ENCODE data around the gene MID1.

Gene MID1

DNA sequence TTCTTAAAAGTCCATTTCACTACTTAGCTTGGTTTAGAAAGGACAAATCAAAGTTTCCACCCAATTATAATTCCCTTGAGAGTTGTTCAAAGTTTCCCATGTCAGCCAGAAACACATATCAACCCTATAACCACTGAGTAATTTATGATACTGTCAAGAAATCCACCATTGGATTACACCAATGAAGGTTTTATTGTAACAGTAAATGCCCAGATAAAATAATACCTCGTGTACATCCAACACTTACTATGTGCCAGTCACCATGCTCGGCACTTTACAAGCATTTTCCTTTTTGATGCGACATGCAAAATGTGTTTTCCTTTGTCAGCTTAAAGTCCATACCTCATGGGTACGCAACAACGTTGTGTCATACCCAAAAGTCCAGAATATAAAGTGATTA, 64.0 kb downstream of the MID1 start:
- ATAC-seq (replicated peaks) (no peak), DNase-seq (no peak)
- Mint-ChIP-seq H3K4me3 (no peak overlapping the region), H3K4me1 (ENCODE audit: low read depth in 2 of 2) (no peaks in the 10 kb centered on the region), H3K27ac (no peak overlapping the region), H3K9me3 (peaks cover 4 to 10% of the 10 kb centered on the region in 2 donors), H3K27me3 (no peaks in the 10 kb centered on the region), H3K36me3 (ENCODE audit: insufficient read depth) (no peaks in the 10 kb centered on the region)

DNA sequence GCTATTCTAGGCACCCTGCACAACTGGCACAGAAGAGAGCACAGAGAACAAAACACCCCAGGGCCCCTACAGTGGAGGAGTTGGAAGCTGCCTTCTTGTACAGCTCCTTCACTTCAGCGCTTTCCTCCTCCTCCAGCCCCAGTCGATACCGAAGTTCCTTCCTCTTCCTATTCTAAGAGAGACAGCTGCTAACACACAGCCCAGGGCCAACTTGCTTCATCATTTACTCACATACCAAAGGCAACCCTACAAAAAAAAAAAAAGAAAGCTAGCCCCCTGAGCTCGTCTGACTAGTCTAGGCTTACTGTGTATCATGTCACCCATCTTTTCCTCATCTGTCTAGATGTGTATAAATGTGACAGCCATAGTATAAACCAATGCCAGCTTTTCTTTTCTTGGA, 64.5 kb downstream of the MID1 start:
- DNase-seq: no peak
- Mint-ChIP-seq H3K27ac (no peak overlapping the region), H3K4me3 (no peak overlapping the region), H3K27me3 (no peaks in the 10 kb centered on the region), H3K9me3 (peaks cover 4 to 10% of the 10 kb centered on the region in 2 donors), H3K36me3 (ENCODE audit: insufficient read depth) (no peaks in the 10 kb centered on the region), H3K4me1 (ENCODE audit: low read depth in 2 of 2) (no peaks in the 10 kb centered on the region)
- ATAC-seq (replicated peaks): no peak

DNA sequence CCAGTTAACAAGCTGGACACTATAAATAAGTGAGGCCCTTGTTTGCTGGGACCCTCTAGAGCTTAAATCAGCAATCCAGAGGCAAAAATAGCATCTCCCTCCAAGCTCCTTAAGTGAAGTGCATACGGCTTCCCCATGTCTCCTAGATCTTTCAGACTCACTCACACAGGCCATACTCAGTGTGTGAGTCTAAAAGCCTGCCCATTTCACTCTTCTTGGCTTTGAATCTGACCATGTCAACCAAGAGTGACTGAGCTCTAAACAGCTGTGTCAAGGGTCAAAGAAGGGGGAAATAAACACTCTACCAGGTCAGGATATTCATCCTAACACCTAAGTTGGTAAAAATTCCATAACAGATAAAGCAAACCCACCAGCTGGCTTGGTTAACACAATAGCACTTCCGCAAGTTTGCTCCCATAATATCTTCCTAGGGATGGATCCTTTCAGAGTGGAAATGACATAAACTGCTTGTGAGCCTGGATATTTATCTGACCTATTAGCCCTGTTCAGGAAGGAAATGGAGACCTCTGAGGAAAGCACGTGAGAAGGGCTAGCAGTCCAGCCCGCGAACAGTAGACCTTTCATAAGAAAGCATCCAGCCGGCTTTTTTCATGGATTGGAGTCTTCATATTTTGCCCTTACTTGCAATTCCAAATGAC, 65.6 kb downstream of the MID1 start:
- Mint-ChIP-seq H3K9me3 (peaks cover 4 to 10% of the 10 kb centered on the region in 2 donors), H3K4me1 (ENCODE audit: low read depth in 2 of 2) (no peaks in the 10 kb centered on the region), H3K36me3 (ENCODE audit: insufficient read depth) (no peaks in the 10 kb centered on the region), H3K27me3 (no peaks in the 10 kb centered on the region), H3K27ac (no peak overlapping the region), H3K4me3 (no peak overlapping the region)
- ATAC-seq (replicated peaks): no peak
- DNase-seq: no peak

DNA sequence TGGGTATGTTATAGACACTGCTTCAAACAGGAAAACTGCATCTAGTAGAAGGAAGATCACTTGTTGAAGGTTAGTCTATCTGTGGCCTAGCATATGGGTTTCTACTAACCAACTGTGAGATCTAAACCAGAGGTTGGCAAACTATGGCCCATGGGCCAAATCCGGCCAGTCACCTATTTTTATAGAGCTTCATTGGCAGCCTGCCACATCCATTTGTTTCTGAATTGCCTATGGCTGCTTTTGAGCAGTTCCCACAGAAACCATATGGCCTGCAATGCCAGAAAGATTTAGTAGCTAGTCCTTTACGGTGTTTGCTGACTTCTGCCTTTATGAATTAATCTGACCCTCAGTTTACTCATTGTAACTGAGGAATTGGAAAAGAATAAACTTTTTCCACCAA, 71.1 kb downstream of the MID1 start:
- Mint-ChIP-seq H3K4me1 (ENCODE audit: low read depth in 2 of 2) (no peaks in the 10 kb centered on the region), H3K27ac (no peak overlapping the region), H3K36me3 (ENCODE audit: insufficient read depth) (peaks cover 3% of the 10 kb centered on the region), H3K9me3 (no peaks in the 10 kb centered on the region), H3K4me3 (no peak overlapping the region), H3K27me3 (no peaks in the 10 kb centered on the region)
- ATAC-seq (replicated peaks) (no peak), DNase-seq (no peak)

DNA sequence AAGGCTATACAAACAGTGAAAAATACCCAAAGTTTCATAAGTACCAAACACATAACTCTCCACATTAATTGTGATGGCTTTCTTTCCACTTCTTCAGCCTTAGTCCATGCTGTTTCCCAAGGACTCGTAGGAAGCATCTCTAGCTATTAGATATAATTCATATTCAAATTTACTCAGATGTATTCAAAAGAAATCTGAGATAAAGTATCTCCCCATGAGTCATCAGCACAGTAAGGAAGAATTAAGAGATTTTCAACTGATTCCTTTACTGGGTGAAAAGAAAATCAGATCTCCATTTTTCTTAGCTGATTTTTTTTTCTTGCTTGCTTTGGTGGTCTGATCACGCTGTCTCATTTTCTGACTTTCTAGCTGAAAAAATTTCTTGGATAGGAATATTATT, 71.7 kb downstream of the MID1 start:
- DNase-seq (no peak), ATAC-seq (replicated peaks) (no peak)
- no peak overlapping the region for H3K4me3 Mint-ChIP-seq
- no peaks in the 10 kb centered on the region for H3K9me3 Mint-ChIP-seq
- H3K27ac Mint-ChIP-seq: no peak overlapping the region
- no peaks in the 10 kb centered on the region for H3K4me1 Mint-ChIP-seq (ENCODE audit: low read depth in 2 of 2)
- H3K27me3 Mint-ChIP-seq: no peaks in the 10 kb centered on the region
- peaks cover 3% of the 10 kb centered on the region for H3K36me3 Mint-ChIP-seq (ENCODE audit: insufficient read depth)

DNA sequence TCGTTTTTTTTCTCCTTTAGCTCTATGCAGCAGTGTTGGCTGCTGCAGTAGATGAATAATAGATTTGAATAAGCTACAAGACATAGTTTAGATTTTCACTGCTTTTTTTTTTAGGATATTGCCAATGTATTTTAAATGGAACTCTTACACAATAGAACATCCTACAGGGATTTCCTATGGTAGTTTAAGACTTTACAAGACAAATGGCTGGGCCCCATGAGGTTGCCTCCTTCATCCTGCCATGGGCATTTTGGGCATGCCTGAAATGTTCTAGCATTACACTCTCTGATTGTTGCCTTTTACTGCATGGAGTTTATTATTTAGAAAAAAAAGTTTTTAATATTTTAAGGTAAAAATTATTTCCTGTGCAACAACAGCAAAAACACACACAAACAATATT, 74.5 kb downstream of the MID1 start:
- H3K9me3 Mint-ChIP-seq: no peaks in the 10 kb centered on the region
- ATAC-seq (replicated peaks) (no peak), DNase-seq (no peak)
- H3K36me3 Mint-ChIP-seq (ENCODE audit: insufficient read depth): peaks cover 3% of the 10 kb centered on the region
- H3K4me3 Mint-ChIP-seq: no peak overlapping the region
- H3K4me1 Mint-ChIP-seq (ENCODE audit: low read depth in 2 of 2): no peaks in the 10 kb centered on the region
- H3K27me3 Mint-ChIP-seq: no peaks in the 10 kb centered on the region
- no peak overlapping the region for H3K27ac Mint-ChIP-seq

DNA sequence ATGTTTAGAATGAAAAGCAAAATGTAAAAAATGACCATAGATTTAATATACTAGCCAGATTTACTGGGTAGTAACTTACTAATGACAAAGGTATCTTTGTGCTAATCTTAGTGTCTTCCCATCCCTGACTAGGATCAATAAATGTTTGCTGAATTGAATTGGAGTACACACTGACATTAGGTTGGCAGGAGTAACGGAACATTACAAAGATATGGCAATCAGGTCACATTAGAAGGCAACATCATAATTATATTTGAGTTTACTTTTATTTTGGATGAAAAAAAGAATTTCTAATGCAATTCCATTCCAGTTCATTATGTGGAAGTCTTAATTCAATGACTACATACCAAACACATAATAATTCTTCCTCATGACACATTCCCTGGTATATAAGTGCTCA, 77.8 kb downstream of the MID1 start:
- H3K27me3 Mint-ChIP-seq: no peaks in the 10 kb centered on the region

DNA sequence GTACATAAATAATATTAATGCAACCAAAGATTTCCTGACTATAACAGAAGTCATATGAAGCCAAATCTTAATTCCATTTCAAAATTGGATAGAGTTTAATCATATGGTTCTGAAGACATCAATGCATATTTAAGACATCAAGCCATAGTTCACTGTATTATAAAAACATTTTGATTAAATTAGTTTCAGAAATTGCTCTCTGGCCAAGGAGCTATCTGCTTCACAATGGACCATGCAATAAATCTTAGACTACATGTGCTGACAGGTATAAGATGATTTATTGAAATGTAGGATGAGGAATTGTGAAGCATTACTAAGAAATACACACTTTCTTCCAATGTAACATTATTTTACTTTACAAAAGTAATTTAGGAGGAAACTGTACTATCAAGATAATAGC, 81.6 kb downstream of the MID1 start:
- no peak for DNase-seq
- ATAC-seq (replicated peaks): no peak
- H3K36me3 Mint-ChIP-seq (ENCODE audit: insufficient read depth): no peaks in the 10 kb centered on the region
- H3K4me1 Mint-ChIP-seq (ENCODE audit: low read depth in 2 of 2): no peaks in the 10 kb centered on the region
- no peaks in the 10 kb centered on the region for H3K9me3 Mint-ChIP-seq
- no peak overlapping the region for H3K4me3 Mint-ChIP-seq
- H3K27ac Mint-ChIP-seq: no peak overlapping the region
- H3K27me3 Mint-ChIP-seq: no peaks in the 10 kb centered on the region

More for the DNA sequence above, 77.8 kb downstream of the MID1 start:
- H3K36me3 Mint-ChIP-seq (ENCODE audit: insufficient read depth): peaks cover 3% of the 10 kb centered on the region
- no peaks in the 10 kb centered on the region for H3K4me1 Mint-ChIP-seq (ENCODE audit: low read depth in 2 of 2)
- DNase-seq (no peak), ATAC-seq (replicated peaks) (no peak)
- H3K9me3 Mint-ChIP-seq: no peaks in the 10 kb centered on the region
- H3K27ac Mint-ChIP-seq: no peak overlapping the region
- no peak overlapping the region for H3K4me3 Mint-ChIP-seq

DNA sequence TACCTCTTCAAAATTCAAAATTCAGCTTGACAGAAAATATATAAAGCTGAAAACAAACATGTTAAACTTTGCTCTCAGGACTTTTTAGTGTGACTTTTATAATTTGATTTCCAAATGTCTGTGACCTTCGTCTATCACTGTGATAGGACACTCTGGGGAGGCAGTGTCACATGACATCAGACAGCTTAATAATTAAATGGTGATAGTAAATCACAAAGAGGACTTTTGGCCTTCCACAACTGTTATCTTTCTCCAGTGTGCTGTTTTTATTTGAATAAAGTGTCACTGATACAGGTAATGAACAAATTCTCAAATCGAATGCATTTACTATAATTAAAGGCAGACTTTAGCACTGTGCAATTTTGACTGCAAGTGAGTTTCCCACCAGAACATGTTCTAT, 83.1 kb downstream of the MID1 start:
- Mint-ChIP-seq H3K9me3 (no peaks in the 10 kb centered on the region), H3K27me3 (no peaks in the 10 kb centered on the region), H3K4me1 (ENCODE audit: low read depth in 2 of 2) (no peaks in the 10 kb centered on the region), H3K4me3 (no peak overlapping the region), H3K27ac (no peak overlapping the region), H3K36me3 (ENCODE audit: insufficient read depth) (no peaks in the 10 kb centered on the region)
- DNase-seq (no peak), ATAC-seq (replicated peaks) (no peak)

DNA sequence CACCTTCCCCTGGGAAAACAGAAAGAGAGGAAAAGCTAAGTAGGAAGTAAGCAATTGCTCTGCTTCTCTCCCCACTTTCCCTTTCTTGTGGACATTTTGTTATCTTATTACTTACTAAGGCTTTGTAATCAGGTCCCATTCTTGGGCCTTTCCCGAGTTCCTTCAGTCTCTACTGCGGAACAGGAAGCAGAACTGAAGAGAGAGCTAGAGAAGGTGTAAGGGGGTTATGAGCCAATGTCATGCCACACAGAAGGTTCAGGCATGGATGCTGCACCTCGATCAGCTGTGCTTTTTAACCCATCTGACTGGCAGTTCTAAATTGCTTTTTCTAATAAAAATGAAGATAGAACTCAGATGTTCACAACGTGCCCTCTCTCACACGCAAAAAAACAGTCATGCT, 83.6 kb downstream of the MID1 start:
- no peak for DNase-seq
- Mint-ChIP-seq H3K4me1 (ENCODE audit: low read depth in 2 of 2) (no peaks in the 10 kb centered on the region), H3K9me3 (no peaks in the 10 kb centered on the region), H3K27ac (no peak overlapping the region), H3K27me3 (no peaks in the 10 kb centered on the region), H3K4me3 (no peak overlapping the region), H3K36me3 (ENCODE audit: insufficient read depth) (no peaks in the 10 kb centered on the region)
- no peak for ATAC-seq (replicated peaks)

DNA sequence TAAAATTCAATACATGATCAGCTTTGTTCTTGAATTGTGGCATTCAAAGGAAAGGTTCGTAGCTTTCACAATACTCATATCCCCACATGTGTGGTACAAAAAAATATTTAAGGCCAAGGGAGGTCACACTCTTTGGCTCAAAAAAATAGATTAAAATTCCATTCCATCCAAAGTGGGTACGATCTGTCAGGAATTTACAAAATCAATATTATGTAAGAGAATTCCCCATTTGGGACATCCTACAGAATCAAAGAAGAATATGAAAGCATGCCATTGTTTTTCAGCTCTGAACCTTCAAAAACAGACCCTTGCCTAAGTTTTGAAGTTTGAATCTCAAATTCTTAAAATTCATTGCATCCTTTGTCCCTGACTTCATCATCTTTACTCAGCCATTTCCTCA, 85.8 kb downstream of the MID1 start:
- no peaks in the 10 kb centered on the region for H3K4me1 Mint-ChIP-seq (ENCODE audit: low read depth in 2 of 2)
- no peaks in the 10 kb centered on the region for H3K9me3 Mint-ChIP-seq
- DNase-seq (no peak), ATAC-seq (replicated peaks) (no peak)
- H3K27ac Mint-ChIP-seq: no peak overlapping the region
- H3K36me3 Mint-ChIP-seq (ENCODE audit: insufficient read depth): no peaks in the 10 kb centered on the region
- no peak overlapping the region for H3K4me3 Mint-ChIP-seq
- no peaks in the 10 kb centered on the region for H3K27me3 Mint-ChIP-seq

DNA sequence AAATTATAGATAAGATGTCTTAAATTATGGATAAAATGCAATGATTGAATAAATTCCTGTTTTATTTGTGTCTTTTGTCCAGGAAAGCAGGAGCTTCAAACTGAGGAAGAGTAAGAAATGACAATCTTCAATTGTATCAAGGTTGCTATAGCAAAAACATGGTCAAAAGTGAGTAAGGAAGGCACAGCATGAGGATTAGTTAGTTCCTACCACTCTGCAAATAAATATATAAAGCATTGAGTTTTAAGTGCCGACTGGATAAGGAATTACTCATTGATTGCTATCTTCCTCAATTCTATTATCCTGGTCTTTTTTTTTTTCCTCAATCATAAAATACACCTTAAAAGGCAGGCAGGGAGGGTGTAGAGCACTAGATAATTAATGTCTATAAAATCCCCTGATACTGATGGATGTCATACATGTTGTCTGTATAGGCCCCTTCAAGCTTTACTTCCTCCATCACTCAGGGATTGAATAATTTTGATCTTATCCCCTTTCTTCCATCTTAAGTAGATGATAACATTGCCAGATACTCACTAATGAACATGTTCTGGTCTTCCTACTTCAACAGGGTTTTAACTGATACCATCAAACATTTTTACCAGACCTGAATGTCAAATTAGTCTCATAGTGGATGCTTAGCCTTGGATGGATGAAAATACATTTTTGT, 86.6 kb downstream of the MID1 start:
- ATAC-seq (replicated peaks) (no peak), DNase-seq (no peak)
- no peaks in the 10 kb centered on the region for H3K9me3 Mint-ChIP-seq
- no peak overlapping the region for H3K4me3 Mint-ChIP-seq
- no peaks in the 10 kb centered on the region for H3K27me3 Mint-ChIP-seq
- H3K36me3 Mint-ChIP-seq (ENCODE audit: insufficient read depth): no peaks in the 10 kb centered on the region
- no peak overlapping the region for H3K27ac Mint-ChIP-seq
- H3K4me1 Mint-ChIP-seq (ENCODE audit: low read depth in 2 of 2): no peaks in the 10 kb centered on the region

DNA sequence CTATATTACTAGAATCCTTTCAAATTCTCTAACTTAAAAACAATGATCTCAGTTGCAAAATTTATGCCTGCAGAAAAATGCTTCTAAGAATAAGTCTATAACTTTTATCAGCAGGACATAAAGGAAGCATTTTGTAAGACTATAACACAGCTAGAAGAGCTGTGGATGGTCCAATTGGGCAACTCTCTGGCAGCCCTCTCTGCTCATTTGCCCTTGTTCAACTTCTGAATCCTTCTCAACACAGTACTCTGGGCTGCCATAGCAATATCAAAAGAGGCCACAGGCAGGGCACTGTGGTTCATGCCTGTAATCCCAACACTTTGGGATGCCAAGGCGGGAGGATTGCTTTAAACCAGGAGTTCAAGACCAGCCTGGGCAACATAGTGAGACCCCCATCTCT, 88.5 kb downstream of the MID1 start:
- H3K36me3 Mint-ChIP-seq (ENCODE audit: insufficient read depth): no peaks in the 10 kb centered on the region
- H3K4me3 Mint-ChIP-seq: no peak overlapping the region
- no peaks in the 10 kb centered on the region for H3K4me1 Mint-ChIP-seq (ENCODE audit: low read depth in 2 of 2)
- no peaks in the 10 kb centered on the region for H3K9me3 Mint-ChIP-seq
- no peak for ATAC-seq (replicated peaks)
- no peaks in the 10 kb centered on the region for H3K27me3 Mint-ChIP-seq
- DNase-seq: no peak
- H3K27ac Mint-ChIP-seq: no peak overlapping the region

DNA sequence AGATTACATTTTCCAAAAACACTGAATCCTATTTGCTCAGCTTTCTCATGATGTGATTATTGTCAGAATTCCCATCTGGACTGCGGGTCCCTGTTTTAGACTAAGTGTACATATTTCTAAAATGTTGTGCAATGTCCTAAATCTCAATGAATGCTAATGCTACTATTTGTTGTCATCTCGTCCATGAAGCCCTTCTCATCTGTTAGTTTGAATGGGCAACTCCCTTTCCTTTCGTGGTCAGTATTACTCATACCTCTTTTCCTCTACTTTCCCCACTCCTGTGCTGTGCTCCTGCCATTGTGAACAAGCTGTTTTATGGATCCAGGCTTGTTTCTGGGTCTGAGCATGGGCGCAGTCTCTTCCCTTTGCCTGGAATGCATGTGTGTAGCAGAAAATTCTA, 91.0 kb downstream of the MID1 start:
- H3K4me3 Mint-ChIP-seq: no peak overlapping the region
- H3K9me3 Mint-ChIP-seq: peaks cover 0 to 2% of the 10 kb centered on the region in 2 donors
- DNase-seq (no peak), ATAC-seq (replicated peaks) (no peak)
- H3K36me3 Mint-ChIP-seq (ENCODE audit: insufficient read depth): no peaks in the 10 kb centered on the region
- no peak overlapping the region for H3K27ac Mint-ChIP-seq
- no peaks in the 10 kb centered on the region for H3K4me1 Mint-ChIP-seq (ENCODE audit: low read depth in 2 of 2)
- no peaks in the 10 kb centered on the region for H3K27me3 Mint-ChIP-seq

All from effector memory CD8-positive, alpha-beta T cell (primary cell).